NCI-H2196 (cell line): ENCODE measurements around the gene CPPED1.

ENCODE experiments used
- DNase-seq: peaks from one replicate; lab custom pipeline; 2025; ENCODE audit not compliant: unreplicated experiment; lab: John Stamatoyannopoulos, UW

The CPPED1 gene

DNA sequence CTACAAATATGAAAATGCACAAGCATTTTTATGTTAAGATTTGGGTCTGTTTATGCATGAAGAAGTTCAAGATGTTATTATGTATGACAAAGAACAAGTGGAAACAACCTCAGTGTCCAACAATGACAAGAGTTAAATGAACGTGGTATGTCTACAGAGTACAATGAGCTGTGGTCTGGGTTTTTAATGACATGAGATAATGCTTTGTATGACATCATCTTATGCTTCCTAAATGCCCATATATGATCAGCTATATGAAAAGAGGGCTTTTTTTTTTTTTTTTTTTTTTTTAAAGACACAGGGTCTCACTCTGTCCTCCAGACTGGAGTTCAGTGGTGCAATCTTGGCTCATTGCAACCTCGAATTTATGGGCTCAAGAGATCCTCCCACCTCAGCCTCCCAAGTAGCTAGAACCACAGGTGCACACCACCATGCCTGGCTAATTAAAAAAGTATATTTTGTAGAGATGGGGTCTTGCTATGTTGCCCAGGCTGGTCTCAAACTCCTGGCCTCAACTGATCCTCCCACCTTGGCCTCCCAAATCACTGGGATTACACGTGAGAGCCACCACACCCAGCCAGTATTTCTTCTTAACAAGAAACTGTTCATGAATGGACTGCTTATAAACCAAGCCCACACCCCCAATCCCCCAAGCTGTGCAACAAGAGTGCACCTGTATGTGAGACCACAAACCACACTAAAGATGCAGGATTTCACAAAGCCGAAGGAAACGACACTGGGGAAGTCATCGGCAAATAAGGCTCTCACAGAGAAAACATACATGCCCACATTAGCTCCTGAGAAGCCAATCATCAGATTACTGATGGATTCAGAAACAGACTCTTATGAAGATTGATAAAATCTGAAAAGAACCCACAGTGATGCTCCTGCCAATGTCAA is 114.5 kb downstream of the CPPED1 start:
- DNase-seq: no peak

DNA sequence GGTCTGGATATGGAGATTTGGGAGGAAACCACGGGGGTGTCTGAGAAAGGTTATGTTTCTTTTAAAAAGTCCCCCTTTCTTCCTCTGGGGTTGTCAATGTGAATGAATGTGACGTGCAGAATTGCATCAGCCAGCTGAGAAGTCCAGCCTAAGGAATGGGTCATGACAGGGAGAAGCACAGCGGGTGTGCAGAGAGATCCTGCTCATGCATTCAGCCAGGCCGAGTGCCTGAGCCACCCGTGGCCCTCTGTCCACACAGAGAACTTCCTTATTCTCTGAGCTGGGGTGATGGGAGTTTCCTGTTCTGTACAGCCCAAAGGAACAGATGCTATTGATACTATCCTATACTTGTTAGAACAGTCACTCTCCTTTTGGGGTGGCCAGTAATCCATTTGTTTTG is 117.9 kb downstream of the CPPED1 start:
- DNase-seq: no peak

DNA sequence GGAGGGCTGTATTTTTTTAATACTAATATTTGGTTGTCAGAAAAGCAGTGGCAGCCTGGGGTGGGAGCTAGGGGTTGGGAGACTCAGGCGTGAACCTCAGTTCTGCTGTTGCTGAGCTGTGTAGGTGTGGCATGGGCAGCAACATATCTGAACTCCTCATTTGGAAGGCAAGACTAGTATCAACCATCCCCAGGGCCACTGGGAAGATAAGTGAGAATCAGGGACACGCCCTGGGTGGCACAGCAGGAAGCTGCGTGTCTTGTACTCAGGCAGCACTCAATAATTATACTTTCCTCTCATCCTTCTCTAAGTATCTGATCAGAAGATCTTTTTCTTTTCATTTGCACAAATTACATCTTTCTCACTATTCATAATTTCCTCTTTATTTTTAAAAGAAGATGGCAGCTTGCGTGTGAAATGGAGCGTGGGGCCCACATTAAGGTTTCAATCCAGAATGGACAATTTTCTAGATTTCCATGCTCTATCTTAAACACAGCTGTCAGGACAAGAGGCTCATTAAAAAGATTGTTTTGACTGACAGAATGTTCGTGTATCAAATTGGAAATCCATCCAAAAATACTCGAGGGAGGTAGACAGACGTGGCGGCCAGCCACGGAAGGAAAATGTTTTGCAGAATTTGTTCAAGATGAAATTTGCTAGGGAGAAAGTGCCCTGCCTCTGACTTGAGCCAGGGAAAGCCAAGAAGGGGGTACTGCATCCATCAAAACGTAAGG is 121.1 kb downstream of the CPPED1 start:
- DNase-seq: no peak

DNA sequence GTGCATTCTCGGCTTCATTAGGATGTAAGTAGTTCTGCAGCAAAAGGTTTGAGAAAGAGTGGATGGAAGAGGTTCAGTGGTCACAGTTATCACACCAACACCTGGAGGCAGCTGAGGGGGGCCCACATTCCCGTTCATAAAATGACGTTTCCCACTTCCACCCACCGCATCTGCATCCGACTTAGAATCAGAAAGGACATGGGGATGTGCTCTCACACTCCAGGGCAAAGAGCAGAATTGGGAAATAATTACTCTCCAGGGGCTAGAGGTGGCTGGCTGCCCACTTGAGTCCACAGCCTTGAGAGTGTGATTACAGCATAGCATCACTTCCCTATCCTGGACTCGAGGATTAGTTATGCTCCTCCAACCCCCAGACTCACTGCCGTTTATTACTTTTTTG is 122.0 kb downstream of the CPPED1 start:
- DNase-seq: no peak

DNA sequence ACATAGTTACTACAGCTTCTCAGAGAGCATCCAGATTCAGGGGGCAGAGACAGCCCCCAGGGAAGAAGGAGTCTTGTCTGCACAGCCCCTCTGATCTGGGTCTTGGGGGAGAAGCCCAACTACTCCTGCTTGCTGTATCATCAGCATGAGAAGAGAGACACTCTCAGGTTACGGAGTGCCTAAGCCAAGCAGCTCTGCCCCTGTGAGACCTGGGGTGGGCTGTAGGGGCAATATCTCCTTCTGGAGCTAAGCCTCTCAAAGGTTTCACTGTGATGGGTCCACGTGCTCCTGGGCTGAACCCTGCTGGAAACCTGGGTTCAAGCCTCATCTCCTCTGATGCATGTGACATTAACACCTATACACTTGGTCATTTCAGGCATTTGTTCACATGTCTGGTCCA is 123.2 kb downstream of the CPPED1 start:
- no peak for DNase-seq

DNA sequence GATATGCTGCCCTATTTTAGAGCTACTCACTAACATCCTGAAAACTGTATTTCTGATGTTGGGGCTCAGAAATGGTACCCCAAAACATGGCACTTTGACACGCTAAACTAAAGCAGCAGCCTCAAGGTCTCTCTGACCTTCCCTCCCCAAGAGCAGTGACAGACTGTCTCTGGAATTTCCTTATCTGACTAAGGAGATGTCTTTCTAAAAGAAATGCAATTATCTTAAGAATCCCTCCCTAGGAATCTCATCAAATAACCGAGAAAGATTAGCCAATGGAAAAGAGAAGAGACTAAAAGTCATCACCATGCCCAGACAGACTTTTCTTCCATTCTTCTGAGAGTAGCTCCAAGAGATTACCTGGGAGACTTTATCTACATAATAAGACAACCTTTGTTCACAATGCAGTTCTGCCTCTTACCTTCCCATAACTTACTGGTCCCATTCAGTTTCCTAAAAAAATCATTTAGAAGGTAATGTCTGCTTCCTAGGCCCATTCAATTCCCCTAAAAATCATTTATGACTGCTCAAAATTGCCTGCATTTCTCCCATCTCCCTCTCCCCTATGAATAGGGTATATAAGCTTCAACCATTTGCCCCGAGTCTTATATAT is 123.9 kb downstream of the CPPED1 start:
- no peak for DNase-seq

DNA sequence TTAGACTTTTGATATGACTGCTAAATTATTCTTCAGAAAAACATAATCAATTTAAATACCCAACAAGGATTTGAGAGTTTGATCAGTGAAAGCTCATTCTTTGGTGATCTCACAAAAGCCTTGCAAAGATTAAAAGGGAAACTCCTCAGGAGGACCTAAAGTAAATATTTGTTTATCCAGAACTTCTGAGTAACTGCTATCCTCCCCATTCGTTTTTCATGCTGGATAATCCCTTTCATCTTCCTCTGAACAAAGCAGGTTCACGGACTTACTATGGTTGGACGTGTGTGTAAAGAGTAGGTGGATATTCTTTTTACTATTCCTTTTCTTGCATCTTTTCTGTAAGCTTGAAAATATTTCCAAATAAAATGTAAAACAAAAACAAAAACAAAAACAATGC is 124.7 kb downstream of the CPPED1 start:
- DNase-seq: no peak

DNA sequence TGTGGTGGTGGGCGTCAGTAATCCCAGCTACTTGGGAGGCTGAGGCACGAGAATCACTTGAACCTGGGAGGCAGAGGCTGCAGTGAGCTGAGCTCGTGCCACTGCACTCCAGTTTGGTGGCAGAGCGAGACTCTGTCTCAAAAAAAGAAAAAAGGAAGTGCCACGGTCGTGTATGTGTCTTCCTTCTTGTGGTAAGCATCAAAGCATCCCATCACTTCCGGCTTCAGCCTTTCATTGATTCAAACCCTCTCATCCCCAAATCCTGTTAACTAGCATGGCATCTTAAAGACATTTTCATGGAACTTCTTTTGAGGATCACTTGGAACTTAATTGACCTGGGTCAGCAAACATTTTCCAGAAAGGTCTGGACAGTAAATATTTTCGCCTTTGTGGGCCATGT is 126.2 kb downstream of the CPPED1 start:
- no peak for DNase-seq

DNA sequence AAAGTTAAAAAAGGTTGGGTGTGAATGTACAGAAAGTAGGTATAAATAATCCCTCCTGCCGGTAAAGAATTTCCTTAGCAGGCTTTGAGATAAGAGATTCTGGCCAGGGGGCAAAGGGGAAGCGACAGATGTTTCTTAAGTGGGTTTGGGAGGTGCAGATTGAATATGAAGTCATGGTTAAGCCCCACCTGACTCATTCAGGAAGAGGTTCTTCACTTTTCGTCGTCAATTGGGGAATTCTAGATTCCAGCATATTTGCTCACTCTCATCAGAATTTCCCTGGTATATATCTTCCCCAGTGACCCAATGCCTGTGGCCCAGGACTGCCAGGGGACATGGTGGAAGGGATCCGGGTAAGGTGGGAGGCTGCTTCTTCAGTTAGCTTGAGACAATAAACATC is 127.8 kb downstream of the CPPED1 start:
- DNase-seq: no peak

DNA sequence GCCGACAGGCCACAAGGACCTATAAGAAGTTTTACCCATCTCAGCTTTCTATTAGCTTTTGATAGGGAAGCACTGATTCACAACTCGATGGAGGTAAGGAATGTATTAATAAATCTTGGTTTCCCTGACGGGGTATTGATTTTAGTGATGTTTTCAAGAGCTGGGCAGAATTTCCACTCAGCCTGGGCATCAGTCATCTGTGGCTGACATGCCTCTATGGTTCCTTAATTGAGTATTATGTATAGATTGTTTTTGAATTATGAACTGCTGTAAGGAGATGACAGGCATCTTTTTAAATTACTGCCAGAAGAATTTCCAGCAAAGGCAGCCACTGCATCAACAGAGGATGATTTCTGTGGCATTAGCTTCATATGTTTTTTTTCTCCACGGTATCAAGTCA is 128.6 kb downstream of the CPPED1 start:
- DNase-seq: no peak

DNA sequence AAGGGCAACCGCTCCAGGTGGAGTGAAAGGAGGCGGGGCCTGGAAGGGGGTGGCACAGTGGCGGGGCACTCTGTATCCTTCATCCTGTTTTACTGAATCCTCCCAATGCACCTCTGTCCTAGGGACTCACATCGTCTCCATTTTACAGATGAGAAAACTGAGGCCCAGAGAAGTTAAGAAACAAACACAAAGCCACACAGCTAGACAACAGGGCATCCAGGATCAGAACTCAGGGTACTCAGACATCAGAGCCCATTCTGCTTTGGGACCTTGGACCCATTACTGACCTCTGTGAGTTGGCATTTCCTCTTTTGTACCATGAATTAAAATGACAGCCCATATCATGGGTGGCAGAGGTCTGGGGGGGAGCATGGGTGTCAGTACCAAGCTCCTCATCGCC is 129.2 kb downstream of the CPPED1 start:
- DNase-seq: no peak

DNA sequence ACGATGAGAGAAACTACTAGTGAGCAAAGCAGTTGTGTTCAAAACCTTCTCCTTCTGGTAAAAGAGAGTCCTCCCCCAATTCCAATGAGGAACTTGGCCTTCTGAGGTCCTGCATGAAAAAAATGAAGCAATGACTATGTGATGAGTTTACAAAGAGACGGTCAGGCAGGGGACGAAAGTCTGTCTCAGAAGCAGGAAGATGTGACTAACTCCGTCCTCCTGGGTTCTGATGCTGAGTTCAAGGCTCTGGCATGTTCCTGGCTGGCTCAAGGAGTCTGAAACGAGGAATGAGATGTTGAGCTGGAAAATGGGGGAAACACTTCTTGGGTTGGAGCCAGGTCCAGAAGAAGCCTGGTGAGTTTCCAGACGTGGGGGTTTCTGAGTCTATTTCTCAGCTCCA is 129.6 kb downstream of the CPPED1 start:
- DNase-seq: no peak

DNA sequence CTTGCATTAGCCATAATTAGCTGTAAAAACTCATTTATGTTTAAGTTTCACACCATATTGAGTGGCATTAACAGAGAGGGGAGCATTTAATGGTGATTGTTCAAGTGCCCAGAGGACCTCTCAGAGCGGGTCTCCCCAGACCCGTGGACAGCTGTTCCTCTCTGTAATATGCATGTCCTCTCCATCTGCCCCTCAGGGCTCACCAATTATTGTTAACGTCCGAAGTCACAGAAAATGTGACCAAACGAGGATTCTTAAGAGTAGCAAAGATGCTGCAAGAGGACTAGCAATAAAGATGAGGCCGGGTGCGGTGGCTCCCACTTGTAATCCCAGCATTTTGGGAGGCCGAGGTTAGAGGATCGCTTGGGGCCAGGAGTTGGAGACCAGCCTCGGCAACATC is 130.2 kb downstream of the CPPED1 start:
- DNase-seq: no peak

DNA sequence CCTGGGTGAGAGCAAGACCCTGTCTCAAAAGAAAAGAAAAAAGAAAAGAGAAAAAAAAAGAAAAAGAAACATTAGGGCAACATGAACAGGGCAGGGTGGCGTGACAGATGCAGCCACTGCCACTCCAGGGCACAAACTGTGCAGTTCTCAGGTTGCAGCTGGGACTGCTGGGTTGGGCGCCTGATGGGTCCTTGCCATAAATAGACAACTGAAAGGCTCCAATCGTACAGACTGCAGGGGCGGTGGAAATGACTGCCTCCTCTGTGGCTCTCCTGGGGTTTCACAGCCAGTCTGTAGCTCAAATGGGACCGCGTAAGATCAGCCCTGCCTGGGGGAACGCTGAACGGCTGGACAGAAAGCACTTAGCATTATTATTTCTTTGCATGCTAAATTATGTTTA is 130.7 kb downstream of the CPPED1 start:
- DNase-seq: no peak

DNA sequence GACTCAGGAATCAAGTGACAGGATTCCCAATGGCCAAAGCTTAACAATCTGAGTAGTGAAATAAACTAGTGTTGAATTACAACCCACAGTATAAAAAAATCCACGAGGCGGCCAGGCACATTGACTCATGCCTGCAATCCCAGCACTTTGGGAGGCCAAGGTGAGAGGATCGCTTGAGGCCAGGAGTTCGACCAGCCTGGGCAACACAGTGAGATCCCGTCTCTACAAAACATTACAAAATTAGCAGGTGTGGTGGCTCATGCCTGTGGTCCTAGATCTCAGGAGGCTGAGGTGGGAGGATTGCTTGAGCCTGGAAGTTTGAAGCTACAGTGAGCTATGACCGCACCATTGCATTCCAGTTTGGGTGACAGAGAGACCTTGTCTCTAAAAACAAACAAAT is 133.8 kb downstream of the CPPED1 start:
- DNase-seq: no peak

DNA sequence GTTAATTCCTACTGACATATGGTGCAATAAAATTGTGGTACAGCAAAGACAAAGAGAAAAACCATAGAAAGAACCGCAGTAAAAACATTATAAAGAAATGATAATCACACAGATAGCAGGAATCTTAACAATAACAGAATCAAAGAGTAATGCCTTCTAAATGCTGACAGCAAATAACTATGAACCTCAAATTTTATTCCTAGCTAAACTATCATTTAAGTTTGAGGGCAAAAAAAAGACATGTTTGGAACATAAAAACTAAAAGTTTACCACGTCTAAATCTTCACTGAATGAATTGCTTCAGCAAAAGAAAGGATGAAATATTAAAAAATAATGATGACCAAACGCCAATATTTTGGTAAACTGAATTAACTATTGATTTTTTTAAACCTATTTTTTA is 135.8 kb downstream of the CPPED1 start:
- no peak for DNase-seq

DNA sequence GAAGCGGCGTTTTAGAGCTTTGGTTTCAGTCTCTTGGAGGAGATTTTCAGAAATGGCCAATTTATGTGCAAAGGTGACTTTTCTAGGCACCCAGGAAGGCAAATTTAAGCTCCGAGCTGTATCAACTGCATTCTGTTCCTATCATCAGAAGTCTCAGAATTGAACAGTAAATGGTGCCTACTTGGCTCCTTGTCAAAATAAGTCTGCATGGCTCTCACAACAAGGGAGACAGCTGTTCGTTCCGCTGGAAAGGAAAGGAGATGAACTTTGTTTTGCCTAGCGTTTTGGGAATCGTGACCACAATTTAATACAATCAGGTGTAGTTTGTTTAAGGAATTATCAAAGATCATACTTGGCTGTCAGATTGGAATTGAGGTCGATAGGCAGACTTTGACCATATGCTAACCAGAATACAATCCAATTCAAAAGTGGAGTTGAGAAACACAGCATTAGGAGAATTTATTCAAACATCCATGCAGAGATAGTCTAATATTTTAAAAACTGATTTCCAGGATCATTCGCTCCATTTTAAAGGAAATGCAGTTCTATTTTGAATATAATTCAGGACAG is 139.4 kb downstream of the CPPED1 start:
- DNase-seq: no peak

DNA sequence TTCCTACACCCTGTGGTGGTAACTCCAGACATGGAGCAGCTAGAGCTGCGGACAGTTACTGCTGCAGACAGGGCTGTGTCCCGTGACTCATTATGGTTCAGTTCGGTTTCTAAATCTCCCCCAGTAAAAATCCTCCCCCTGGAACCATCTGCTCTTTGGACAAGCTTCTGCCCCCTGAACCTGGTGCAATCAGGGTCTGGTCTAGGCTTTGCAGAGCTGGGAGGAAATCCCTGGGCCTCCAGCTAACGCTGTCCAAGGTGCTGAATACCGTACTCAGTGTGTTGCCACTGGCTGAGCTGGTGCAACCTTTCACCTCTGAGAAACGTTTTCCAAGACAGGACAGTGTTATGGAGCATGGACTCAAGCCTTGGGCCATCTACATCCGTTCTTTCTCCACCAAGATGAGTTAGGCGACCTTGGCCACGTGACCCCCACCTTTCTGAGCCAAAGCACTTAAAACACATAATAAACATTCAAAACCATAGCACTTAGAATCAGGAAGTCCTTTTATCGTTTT is 142.0 kb downstream of the CPPED1 start:
- no peak for DNase-seq

DNA sequence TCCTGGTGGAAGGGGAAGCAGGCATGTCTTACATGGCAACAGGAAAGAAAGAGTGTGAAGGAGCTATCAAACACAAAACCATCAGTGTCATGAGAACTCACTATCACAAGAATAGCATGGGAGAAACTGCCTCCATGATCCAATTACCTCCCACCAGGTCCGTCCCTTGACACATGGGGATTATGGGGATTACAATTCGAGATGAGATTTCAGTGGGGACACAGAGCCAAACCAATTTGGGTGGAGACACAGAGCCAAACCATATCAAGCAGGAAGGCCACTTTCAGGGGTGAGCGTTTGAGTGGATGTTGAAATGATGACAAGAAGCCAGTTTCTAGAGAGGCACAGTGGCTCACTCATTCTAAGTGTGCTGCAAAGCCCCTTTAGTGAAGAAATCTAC is 143.8 kb downstream of the CPPED1 start:
- no peak for DNase-seq

DNA sequence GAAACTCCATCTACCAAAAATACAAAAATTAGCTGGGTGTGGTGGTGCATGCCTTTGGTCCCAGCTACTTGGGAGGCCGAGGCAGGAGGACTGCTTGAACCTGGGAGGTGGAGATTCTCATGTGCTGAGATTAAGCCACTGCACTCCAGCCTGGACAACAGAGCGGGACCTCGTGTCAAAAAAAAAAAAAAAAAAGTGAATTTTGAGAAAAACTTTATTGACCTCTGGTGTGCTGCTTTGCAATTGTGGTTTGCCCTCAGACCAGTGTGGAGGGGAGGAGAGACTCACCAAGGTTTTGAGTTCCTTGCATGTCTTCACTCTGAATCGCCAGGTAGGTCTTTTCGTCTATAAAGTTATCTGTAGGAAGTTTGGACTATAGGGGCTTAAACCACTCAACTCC is 145.2 kb downstream of the CPPED1 start:
- no peak for DNase-seq

DNA sequence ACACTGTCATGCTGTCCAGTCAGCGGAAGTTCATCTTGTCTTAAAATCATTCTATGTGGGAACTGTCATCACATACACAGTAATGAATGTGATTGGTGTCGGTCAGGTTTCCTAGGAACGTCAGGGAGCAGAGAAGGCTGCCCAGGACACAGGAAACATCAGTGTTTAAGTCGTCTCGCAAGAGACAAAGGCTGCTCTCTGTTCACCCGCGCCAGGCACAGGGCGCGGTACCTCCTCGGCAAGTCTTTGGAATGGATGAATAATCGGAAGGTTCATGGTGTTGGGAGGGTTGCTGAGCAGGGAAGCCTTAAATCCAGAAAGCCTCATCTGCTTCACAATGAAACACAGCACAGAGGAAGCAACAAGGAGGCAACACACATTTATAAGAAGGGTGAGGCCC is 148.2 kb downstream of the CPPED1 start:
- DNase-seq: no peak
